ENCODE measurements around the gene SEC14L3.

SEC14L3 gene

DNA sequence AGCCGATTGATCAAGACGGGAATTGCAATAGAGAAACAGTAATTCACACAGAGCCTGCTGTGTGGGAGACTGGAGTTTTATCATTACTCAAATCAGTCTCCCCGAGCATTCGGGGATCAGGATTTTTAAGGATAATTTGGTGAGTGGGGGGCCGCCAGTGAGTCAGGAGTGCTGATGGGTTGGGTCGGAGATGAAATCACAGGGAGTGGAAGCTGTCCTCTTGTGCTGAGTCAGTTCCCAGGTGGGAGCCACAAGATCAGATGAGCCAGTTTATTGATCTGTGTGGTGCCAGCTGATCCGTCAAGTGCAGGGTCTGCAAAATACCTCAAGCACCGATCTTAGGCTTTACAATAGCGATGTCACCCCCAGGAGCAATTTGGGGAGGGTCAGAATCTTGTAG, 30.7 kb downstream of the SEC14L3 start:
- no peak for FAIRE-seq

DNA sequence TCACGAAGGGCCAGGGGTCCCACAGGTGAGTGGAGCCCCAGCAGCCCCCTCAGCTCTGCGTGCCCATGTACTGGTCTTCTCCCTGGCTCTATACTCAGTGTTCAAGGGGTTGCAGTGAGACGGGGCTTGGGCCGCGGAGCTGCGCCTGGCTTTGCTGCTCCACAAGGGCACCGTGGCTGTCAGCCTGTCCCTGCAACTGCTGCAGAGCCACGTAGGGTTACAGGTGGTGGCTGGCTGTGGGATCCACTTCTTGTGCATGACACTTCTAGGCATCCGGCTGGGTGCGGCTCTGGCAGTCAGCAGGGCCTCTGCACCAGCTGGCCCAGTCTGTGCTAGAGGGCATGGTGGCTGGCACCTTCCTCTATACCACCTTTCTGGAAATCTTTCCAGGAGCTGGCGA, 32.0 kb downstream of the SEC14L3 start:
- FAIRE-seq = no peak

DNA sequence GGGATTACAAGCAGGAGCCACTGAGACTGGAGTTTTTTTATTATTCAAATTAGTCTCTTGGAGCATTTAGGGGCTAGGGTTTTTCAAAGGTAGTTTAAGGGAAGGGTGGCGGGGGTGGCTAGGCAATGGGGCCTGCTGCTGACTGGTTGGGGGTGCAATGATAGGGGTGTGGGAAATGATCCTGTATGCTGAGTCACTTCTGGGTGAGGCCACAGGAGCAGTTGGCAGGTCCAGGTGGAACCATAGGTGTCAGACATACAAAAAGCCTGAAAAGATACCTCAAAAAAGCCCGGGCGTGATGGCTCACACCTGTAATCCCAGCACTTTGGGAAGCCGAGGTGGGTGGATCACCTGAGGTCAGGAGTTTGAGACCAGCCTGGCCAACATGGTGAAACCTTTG, 32.6 kb downstream of the SEC14L3 start:
- FAIRE-seq = no peak

DNA sequence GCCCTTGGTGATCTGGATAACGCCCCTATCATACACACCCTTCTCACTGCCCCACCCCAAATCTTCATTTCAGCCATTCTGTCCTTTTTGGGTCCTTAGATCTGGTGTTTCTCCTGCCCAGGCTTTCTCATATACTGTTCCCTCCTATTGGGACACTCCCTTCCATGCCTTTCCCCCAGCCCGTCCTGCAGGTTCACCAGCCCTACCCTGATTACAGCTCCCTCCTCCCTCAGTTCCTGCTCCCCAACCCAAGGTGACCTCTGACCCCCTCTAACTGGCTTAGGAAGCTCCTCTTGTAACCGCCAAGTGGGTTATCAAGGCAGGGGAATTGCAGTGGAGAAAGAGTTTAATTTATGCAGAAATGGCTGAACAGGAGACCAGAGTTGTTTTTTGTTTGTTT, 33.3 kb downstream of the SEC14L3 start:
- no peak for FAIRE-seq

DNA sequence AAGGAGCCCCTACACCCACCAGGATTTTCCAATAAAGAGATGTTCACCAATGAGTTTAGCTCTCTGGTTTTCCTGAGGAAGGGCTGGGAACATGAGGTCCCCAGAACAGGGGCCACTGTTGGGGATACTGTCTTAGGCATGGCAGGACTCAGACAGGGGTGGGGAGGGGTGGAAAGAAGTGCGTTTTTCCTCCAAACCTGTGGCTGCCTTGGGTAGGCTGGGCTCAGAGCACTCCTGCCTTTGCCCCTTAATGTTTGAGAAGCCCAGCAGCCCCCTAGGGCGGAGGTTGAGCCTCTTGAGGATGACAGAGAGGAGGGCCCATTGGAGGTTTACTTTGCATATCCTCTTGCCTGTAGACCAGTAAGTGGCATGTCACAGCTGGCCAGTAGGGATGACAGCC, 35.6 kb downstream of the SEC14L3 start:
- FAIRE-seq = no peak

DNA sequence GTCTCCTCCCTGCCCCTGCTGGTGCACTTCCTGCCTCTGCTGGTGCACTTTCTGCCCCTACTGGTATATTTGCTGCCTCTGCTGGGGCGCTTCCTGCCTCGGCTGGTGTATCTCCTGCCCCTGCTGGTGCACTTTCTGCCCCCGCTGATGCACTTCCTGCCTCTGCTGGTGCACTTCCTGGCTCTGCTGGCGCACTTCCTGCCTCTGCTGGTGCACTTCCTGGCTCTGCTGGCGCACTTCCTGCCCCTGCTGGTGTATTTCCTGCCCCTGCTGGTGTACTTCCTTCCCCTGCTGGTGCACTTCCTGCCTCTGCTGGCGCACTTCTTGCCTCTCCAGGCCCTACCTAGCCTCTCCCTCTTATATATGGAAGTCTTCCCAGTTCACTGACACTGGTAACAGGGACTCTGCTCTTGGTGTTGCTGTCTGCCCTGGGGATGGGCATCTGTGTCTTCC, 36.1 kb downstream of the SEC14L3 start:
- FAIRE-seq = no peak

DNA sequence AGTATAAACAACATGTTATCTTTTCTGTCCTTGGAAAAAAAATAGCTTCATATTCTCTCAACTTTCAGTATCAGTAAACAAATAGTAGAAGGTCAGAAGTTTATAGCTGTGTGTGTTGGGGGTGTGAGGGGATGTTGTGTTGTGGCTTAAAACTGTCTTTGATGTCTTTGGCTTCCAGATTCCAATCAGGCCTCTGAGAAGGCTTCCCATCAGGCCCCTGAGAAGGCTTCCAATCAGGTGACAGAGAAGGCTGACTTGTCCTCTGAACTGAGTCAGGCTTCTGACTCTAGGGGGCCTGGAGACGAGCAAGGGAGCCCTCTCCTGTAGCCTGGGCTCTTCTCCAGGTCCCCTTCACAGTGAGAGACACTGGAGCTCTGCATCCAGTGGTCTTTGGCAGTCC, 37.0 kb downstream of the SEC14L3 start:
- FAIRE-seq = no peak

DNA sequence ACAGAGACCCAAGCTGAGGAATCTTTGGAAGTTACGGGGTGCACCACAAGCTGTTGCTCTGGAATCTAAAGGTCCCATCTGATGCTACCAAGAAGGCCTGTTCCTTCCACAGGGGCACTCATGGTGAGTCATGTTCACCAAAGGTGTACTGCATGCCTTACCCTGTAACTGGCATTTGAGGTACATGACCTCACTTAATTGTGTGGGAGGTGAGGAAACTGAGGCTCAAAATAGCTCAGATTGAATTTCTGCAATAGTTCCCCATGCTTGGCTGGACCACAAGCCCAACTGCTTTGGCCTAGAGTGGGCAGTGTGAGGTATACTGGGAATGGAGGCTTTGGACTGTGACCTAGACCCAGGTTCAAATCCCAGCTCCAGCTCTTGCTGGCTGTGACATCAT, 38.0 kb downstream of the SEC14L3 start:
- FAIRE-seq = no peak

DNA sequence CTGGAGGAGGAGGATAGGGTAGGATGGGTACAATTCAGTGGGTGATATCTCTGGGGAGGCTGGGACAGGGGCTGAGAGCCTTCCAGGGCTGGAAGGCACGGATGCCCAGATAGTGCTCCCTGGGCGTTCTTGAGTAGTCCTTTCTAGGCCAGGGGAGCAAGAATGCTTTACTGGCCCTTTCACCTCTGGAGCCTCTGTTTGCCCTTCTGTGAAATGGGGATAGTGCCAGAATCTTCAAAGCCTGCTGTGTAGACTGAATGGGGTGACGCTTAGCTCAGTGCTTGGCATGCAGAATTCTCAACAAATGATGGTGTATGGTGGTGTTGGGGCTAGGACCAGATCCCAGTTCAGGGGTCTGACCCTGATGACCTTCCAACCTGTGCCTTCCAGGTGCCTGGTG, 38.6 kb downstream of the SEC14L3 start:
- no peak for FAIRE-seq

DNA sequence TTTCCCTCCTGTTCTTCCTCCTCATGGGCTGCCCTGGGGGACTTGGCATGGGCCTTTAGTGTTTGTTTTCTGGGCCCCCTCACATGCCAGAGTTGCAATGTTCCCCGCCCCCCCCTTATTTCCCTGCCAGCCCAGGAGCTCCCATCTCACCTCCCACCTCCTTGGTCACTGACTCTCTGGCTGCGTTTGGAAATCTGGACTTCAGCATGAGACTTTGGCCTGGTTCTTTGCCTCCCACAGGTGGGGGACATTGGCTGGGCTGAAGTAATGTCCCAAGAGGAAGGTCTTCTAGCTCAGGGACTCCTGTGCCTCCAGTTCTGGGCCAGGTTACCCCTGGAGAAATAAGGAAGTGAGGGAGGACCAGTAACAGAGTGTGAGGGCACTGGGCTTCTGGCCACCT, 39.3 kb downstream of the SEC14L3 start:
- FAIRE-seq = no peak

DNA sequence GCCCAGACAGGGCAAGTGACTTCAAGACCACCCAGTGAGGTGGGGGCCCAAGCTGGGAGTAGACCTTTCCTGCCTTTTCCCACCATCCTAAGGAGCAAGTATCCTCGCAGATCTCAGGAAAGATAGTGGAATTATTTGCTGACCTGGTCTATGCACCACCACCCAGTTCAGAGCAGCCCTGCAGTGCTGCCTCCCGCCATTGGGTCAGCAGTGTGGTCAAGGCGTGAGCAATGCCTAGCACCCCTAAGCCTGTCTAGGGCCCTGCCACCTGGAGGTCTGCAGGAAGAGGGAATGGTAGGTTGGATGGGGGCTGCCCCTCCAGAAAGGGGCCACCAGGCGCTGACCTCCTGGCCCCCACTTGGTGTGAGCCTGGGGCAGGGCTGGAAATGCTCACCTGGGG, 39.7 kb downstream of the SEC14L3 start:
- no peak for FAIRE-seq

DNA sequence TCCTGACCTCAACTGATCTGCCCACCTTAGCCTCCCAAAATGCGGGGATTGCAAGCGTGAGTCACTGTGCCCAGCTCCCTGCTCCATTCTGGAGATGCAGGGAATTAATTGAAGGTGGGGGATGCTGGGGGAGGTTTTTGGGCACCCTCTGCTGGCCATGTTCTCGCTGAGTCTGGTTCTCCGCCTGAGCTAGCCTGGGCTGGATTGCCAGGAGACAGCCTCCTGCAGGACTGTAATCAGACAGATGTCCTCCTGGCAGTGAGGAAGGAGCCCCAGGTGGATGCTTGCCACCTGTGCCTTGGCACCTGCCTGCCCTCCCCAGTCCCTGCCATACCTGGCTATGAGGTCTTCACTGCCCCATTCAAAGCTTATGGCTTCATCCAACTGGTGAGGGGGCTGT, 40.9 kb downstream of the SEC14L3 start:
- FAIRE-seq = no peak

DNA sequence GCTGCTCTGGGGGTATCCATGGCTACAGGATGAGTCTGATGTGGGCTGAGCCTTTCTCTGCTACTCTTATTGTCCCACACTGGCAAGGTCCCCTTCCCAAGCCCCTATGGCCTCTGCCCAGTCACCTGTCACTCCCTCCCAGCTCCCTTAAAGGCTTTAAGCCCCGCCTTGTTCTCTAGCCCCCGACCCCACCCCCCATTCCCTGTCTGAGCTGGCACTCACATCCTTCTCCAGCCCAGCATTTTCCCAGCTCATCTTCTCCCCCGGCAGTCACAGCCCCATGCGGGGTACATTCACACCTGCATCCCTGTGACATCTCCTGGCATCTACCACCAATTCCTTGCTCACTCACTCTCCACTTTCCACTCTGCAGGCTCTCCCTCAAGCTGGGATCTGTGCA, 41.9 kb downstream of the SEC14L3 start:
- no peak for FAIRE-seq

DNA sequence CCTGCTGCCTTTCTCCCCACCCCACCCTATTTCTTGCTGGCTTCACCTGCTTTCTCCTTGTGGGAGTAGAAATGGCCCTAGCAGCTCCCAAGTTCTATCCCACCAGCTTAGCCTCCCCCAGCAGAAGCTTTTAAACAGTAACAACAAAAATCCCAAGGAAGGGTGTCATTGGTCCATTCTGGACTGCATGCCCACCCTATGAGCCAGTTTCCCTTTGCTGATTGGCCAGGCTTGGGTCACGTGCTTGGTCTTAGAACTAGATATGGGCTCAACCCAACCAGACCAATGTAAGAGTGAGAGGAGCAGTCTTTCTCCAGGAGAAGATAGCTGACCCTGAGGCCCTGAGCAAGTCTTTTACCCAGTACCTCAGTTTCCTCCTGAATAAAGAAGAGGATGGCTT, 43.9 kb downstream of the SEC14L3 start:
- FAIRE-seq = no peak

DNA sequence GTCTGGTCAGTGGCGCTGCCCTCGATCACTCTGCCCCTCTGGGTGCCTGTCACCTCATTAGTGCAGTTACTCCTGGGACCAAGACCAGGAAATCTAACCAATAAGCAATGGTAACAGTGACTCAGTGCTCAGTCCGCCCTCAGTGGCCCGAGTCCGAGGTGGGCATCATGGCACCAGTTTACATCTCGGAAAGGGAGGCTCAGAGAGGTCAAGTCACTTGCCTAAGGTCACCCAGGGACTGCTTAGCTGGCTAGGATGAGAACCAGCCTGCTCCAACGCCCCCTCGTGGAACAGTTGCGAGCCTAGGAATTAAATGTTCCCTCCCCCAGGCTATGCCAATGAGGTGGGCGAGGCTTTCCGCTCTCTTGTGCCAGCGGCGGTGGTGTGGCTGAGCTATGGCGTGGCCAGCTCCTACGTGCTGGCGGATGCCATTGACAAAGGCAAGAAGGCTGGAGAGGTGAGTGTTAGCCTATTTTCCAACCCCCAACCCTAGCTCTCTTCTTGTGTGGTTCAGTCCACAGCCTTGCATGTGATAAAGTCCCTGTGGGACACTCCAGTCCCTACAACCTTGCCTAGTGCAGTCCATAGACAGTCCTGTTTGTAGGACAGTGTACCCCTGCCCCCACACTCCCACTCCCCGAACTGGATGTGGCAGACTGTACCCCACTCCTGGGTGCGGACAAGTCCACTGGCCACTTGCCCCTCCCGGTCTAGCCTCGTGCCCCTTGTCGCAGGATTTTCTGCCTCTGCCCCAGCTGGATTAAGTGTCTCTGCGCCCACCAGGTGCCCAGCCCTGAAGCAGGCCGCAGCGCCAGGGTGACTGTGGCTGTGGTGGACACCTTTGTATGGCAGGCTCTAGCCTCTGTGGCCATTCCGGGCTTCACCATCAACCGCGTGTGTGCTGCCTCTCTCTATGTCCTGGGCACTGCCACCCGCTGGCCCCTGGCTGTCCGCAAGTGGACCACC, 45.1 kb downstream of the SEC14L3 start:
- FAIRE-seq = no peak

DNA sequence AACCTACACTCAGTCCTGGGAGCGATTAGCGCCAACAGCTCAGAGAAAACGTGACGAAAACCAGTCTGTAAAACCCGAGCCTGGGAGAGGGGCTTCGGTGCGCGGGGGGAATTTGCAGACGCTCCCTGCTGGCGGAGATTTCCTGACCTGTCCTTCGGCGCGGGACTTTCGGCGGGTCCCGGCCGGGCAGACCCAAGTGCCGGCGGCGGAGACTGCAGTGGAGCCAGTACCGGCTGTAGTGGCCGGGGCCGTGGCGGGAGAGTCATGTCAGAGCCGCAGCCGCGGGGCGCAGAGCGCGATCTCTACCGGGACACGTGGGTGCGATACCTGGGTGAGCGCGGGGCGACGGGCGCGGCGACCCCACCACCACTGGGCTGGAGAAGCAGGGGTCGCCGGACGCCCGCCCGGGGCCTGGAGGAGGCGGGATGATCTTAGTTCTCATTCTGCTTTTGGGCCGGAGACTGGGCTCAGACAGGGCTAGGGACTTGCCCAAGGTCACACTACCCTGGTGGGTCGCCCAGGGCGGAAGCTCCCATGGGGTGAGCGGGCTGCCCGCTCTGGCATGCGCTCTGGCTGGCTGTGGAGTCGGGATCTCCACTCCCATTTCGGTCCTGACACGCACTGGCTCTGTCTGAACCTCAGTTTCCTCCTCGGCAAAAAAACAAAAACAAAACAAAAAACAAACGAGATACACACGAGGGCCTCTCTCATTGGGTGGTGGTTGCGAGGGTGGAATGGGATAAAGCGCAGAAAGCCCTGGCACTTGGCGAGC, 46.0 kb downstream of the SEC14L3 start, which contains the start of gene MTFP1:
Gene MTFP1, plus strand, starts transcription at position 153 of the 772 bp plus-strand sequence. Its CDS starts 112 bp downstream, at position 265.
- FAIRE-seq = no peak

DNA sequence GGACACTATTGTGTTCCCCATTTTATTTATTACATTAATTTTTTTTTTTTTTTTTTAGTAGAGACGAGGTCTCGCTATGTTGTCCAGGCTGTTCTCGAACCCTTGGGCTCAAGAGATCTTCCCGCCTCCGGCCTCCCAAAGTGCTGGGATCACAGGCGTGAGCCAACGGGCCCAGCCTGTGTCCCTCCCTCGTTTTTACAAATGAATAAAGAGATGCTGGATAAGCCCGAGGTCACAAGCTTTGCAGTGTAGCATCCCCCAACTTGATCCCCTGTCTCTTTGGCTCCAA, 46.5 kb downstream of the SEC14L3 start:
- FAIRE-seq = no peak

DNA sequence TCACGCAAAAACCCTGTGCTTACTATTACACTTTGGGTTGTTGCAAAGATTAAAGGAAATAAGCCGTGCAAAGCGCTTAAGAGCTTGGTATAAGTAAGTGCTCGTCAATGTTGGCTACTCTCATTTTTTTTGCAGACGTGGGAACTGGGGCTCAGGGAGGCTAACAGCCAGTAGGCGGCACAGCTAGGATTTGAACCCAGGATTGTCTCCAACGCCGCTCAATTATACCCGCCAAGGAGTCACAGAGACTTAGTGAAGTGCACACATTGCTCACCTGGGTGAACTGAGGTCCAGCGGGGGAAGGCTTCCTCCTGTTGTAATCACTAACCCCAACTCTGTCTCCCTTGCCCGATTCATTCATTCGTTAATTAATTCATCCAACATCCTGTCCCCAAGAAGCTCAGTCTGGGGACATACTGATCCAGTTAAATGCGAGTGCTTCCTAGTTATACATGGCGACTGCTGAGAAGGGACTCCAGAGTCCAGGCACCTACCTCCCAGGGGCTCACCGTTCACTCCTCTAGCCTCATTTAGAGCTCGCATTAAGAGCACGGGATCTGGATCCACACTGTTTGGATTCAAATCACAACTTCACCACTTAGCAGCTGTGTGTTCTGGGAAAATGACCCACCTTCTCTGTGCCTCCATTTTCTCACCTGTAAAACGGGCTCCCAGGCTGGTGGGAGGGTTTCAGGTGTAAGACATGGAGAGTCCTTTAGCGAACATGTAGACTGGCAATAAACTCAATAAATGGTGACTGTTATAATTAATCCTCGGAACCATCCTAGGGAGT, 47.1 kb downstream of the SEC14L3 start:
- no peak for FAIRE-seq

DNA sequence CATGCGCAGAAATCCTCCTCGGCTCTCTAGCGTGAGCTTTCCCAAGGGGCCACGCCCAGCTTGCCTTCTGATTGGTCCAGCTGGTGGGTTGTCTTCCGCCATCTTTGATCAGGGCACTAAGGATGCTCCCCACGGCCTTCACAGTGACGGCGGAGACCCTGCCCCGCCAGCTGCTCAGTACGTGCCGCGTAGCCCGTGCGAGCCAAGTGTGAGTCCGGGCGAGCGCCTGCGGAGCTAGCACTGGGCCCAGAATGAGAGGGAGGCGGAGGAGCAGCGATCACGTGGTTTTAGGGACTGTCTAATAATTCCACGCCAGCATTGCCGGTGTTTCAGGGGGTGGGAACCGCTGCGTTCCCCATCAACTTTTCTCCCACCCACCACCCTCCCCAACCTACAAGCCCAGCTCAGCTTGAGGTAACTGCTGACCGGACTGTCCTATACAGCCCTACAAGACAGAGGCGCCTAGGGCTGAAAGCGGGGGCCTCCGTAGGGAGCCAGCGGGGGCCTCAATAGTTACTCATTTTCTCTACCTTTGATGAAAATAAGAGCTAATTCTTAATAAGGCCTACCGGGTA, 47.8 kb downstream of the SEC14L3 start:
- peak; percentile 97 for FAIRE-seq

DNA sequence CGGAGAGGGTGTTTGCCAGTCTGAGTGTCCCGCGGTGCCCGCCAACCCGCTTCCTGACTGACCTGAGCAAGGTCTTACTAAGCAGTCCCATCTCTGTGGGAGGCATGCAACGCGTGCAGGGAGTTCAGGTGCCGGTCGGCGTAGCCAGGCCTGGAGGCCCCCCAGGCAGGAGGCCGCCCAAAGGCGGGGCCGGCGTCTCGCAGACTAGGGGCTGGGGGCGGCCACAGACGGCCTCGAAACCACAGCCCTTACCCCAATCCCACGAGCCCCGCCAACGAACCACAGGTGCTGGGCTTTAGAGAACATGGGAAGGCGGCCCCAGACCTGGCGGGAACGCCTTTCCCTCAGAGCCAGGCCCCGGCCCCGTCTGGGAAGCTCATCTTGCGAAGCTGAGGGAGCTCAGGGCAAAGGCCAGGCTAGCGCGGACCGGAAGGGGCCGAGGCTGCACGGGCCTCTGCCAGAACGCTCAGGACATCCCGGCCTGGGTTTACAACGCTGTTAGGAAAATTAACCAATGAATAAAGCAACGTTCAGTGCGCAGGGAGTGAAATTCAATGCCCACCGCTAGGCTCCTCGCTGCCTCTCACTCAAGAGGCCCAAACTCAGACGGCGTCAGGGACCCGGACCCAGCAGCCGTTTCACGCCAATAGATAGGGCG, 48.4 kb downstream of the SEC14L3 start:
- no peak for FAIRE-seq

DNA sequence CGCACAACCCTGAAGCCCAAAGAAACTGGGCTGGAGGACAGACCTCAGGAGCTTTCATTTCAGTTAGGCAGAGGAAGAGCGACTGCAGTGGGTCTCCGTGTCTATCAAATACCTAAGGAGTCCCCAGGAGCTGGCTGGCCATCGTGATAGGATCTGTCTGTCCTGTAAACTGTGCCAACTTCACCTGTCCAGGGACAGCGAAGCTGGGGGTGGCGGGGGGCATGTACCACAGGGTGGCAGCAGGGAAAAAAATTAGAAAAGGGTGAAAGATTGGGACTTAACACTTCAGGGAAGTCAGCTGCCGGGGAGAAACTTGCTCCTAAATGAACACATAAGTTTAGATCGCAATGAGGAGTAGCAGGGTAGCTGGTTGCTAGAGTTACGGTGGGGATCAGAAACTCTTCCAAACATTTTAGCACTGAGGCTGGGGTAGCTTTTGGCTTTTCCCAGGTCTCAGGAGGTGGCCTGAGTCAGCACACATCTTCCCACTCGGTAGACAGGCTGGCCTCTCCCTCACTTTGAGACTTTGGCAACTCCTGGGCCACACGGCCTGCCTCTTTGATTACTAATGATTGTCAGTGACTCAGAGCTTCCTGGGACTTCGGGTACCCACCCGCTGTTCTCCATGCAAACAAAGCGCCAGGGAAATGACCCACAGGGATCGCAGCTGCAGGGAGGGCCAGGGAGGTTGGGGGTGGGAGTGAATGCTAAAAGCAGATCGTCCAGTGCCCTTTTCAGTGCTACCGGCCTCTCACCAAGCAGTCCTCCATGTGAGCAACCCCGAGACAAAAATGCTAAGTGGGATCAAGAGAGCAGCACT, 49.1 kb downstream of the SEC14L3 start:
- no peak for FAIRE-seq

Measured in endometrium (tissue), 2 donors.